GM10266 (cell line): Measurements from ENCODE around the gene SDC3.

Source experiments
- DNase-seq: peaks from one replicate; pipeline ENCODE4 v3.0.0; 2012; ENCODE audit errors: extremely low spot score
- TF ChIP-seq, protein P1 (sequence below): IDR thresholded peaks from 2 replicates; pipeline ENCODE4 v1.5.1; 2012; ENCODE audit warnings: mild to moderate bottlenecking, low read depth; ENCODE audit not compliant: control insufficient read depth, insufficient read depth; ENCODE audit errors: missing control alignments

SDC3 gene

DNA sequence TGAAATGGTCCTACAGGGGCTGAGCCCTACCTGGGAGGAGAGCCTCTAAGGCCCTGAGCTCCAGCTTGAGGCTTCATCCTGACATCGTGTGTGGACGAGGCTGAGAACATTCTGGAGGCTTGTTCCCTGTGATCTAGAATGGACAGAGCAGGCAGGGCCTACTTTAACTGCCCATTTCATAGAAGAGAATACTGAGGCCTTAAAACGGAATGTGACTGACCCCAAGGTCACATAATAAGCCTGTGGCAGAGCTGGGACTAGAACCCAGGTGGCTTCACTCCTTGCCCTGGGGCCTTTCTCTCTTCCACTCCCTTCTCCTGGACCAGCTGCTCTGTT lies 6.0 kb upstream of the SDC3 start:
- TF ChIP-seq, protein P1, sequence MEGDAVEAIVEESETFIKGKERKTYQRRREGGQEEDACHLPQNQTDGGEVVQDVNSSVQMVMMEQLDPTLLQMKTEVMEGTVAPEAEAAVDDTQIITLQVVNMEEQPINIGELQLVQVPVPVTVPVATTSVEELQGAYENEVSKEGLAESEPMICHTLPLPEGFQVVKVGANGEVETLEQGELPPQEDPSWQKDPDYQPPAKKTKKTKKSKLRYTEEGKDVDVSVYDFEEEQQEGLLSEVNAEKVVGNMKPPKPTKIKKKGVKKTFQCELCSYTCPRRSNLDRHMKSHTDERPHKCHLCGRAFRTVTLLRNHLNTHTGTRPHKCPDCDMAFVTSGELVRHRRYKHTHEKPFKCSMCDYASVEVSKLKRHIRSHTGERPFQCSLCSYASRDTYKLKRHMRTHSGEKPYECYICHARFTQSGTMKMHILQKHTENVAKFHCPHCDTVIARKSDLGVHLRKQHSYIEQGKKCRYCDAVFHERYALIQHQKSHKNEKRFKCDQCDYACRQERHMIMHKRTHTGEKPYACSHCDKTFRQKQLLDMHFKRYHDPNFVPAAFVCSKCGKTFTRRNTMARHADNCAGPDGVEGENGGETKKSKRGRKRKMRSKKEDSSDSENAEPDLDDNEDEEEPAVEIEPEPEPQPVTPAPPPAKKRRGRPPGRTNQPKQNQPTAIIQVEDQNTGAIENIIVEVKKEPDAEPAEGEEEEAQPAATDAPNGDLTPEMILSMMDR: no peak
- no peak for DNase-seq

DNA sequence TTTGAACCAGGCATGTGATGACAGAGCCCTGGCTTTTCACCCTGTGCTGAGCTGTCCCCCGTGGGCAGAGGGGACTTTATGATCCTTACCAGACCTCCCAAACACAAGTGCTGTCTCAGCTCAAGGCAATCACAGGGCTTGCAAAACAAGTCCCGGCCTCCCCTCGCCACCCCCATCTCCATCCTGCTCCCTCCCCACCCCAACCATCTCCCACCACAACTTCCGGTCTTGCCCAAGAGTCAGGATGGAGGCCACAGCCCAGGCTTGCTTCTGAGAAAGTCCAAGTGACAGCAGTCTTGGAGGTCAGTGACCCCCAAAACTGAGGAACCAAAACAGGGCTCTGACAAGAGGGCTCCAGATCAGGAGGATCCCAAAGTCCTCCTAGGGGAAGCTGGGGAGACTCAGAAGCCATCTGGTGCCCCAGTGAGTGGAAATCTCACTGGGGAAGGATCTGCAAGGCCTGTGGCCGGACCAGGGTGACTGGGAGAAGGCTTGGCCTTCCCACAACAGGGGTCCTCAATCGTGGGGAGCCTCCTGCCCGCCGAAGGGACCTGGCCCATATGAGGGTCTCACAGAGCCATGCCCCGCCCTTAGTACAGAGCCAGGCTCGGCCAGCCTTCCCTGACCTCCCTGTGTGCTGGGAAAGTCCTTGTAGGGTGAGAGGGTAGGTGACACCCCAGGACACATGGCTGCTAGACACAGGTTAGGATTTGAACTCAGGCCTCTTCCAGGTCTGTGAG lies 4.5 kb upstream of the SDC3 start:
- no peak for DNase-seq
- TF ChIP-seq, protein P1: no peak

DNA sequence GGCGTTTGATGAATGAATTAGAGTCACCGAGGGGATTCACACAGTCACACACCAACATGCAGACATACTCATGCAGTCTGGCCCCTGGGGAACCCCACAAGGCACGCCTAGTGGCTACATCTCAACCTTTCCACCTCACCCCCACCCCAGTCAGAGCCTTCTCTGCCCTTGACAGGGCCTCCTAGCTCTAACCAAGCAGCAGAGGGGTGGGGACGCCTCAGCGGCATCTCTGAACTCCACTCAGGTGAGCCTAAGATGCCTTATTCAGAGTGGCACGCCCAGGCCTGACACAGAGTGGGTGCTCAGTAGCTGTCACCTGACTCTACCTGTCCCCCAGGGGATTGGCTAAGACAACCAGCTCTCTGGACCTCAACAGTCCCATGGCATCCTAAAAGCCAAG lies 3.7 kb upstream of the SDC3 start:
- DNase-seq: no peak
- TF ChIP-seq, protein P1: no peak

DNA sequence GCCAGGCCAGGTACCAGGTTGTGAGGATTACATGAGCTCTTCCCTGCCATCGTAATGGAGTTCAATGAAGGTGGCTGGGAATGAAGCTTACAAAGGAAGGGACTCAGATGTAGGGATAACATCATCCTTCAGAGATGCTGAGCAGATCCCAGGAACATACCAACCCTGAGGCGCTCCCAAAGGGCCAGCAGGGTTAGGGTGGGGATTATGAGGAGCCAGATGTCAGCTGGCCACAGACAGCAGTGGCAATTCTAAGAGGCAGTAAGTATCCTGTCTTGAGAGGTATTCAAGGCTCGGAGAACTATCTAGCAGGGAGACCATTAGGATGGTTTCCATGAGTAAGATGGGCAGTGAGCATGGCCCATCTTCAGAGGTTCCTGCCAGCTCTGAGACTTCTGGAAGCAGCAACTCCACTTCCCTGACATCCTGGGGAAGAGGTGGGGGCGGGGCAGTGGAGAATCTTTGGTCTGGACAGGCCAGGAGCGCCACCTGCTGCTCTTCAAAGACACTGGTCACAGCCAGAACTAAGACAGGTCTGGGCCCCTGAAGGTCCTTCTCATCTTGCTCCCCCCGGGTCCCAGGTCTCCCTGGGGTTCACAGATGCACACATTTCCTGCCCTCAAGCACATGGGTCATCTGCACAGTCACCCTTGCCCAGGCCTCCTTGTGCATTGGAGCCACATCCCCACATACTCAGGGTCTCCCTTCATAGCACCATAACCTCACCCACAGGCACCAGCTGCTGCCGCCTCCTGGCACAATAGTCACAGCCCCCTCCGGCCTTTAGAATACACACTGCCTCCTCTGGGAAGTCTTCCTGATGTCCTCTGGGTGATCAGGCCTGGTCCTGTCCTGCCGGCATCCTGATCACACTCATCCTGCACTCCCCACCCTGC lies 2.7 kb upstream of the SDC3 start:
- TF ChIP-seq, protein P1: peak; percentile 85
- DNase-seq: peak; percentile 84

DNA sequence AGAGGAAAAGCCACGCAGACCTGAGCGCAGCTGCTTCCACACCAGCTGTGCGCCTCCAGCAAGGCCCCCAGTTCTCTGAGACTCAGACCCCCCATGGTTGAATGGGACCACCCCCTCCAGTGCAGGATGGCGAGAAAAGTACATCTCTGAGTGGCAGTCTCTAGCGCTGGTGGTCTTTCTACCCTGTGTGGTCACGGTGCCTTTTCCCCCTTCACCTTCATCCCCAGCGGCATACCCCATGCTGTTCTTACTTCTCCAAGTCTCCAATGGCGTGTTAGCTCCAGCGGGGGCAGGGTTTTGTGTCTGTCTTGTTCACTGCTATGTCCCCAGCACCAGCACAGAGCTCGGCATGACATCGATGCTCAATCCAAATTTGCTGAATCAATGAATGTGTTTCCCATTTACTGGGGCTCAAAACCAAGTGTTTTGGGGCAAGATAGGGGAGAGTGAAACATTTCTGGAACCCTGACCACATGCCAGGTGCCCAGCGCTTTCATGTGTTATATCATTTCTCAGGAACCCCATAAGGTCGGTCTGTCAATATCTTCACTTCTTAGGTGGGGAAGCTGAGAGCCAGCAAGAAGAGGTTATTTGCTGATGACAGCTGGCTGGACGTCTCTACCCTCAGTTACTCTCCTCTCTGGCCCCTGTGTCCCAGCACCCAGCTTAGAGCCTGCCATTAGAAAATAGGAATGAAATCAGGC lies 959 bp upstream of the SDC3 start:
- no peak for DNase-seq
- TF ChIP-seq, protein P1: no peak

DNA sequence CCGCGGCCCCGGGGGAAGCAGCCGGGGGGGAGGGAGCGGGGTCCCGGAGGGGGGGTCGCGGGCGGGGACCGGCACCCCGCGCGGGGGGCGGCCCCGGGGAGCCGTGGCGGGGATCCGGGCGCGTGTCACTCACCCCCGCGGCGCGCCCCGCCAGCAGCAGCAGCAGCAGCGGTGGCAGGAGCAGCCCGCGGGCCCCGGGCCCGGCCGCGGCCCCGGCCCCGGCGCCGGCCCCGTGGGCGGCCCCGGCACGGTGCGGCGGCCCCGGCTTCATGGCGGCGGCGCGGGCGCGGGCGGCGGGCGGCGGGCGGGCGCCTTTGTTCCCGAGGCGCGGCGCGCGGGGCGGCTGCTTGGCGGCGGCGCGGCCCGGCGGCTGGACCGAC lies 252 bp downstream of the SDC3 start:
- TF ChIP-seq, protein P1: no peak
- no peak for DNase-seq
